Muscle layer of colon (tissue), 2 donors: ENCODE measurements around the gene ZNF791.
A peak's percentile ranks its signal among the peaks of the same experiment; 100 is the strongest.
"Not testable (repeated sequence)": the region's sequence is repeated elsewhere in the genome, so short reads cannot be mapped to it uniquely, and the experiment has no call there.

Experiments used
- H3K27ac ChIP-seq: one replicate; pipeline ENCODE4 v1.7.0; 2013; ENCODE audit warnings: low read depth, mild to moderate bottlenecking, low read length, moderate library complexity
- H3K27me3 ChIP-seq, 2 donors: one replicate each; pipeline ENCODE4 v1.7.0; 2013; ENCODE audit warnings: low read length in 2 of 2, mild to moderate bottlenecking in 2 of 2; ENCODE audit not compliant: insufficient read depth in 2 of 2, control insufficient read depth in 1 of 2
- H3K36me3 ChIP-seq: one replicate; pipeline ENCODE4 v1.7.0; 2013; ENCODE audit warnings: mild to moderate bottlenecking, low read length; ENCODE audit not compliant: insufficient read depth
- H3K4me1 ChIP-seq: one replicate; pipeline ENCODE4 v1.7.0; 2013; ENCODE audit warnings: mild to moderate bottlenecking, low read length; ENCODE audit not compliant: insufficient read depth
- H3K4me3 ChIP-seq, 2 donors: one replicate each; pipeline ENCODE4 v1.7.0; 2013; ENCODE audit warnings: low read length in 2 of 2, low read depth in 1 of 2, mild to moderate bottlenecking in 1 of 2, moderate library complexity in 1 of 2
- H3K9ac ChIP-seq: one replicate; pipeline ENCODE4 v1.7.0; 2013; ENCODE audit warnings: low read length
- H3K9me3 ChIP-seq: one replicate; pipeline ENCODE4 v1.7.0; 2013; ENCODE audit warnings: mild to moderate bottlenecking, low read length
- donor health status: abdominal sarcoma.
- donor health status: Adenocarcinoma of cecum.

Gene ZNF791

GRCh38 chr19:12610540-12611360, at the start of gene ZNF791, which contains the start of gene ZNF490:
TSS of gene ZNF791 (plus strand) at chr19:12610920. CDS start at chr19:12611080, 160 bp downstream.
TSS of gene ZNF490 (minus strand) at chr19:12610813. CDS start at chr19:12610680, 133 bp downstream.
- Histone ChIP-seq H3K4me3 (peak within 1 kb of the TSS; percentile 89 to 100), H3K4me1 (peaks cover 13% of the 10 kb centered on the region), H3K27me3 (no peaks in the 10 kb centered on the region), H3K27ac (peak within 1 kb of the TSS; percentile 94), H3K9ac (peak within 1 kb of the TSS; percentile 92), H3K36me3 (peaks cover 14% of the 10 kb centered on the region), H3K9me3 (no peaks in the 10 kb centered on the region)

- Histone ChIP-seq H3K27ac (peak overlapping the region; percentile 55), H3K9ac (no peak overlapping the region), H3K9me3 (no peaks in the 10 kb centered on the region), H3K36me3 (no peaks in the 10 kb centered on the region), H3K4me3 (no peak overlapping the region), H3K27me3 (no peaks in the 10 kb centered on the region), H3K4me1 (no peaks in the 10 kb centered on the region)
Observed at GRCh38 chr19:12564016-12564664, 46.6 kb upstream of the ZNF791 start.

- not testable (repeated sequence) for H3K27me3 ChIP-seq, H3K9ac ChIP-seq, H3K9me3 ChIP-seq, H3K4me3 ChIP-seq, H3K27ac ChIP-seq, H3K4me1 ChIP-seq, H3K36me3 ChIP-seq
Observed at GRCh38 chr19:12566380-12566779, 44.3 kb upstream of the ZNF791 start.

- H3K4me1 ChIP-seq, result no peaks in the 10 kb centered on the region
- H3K9ac ChIP-seq, result no peak overlapping the region
- no peak overlapping the region for H3K27ac ChIP-seq
- no peak overlapping the region for H3K4me3 ChIP-seq
- no peaks in the 10 kb centered on the region for H3K36me3 ChIP-seq
- H3K27me3 ChIP-seq, result no peaks in the 10 kb centered on the region
- no peaks in the 10 kb centered on the region for H3K9me3 ChIP-seq
Observed at GRCh38 chr19:12567951-12568350, 42.8 kb upstream of the ZNF791 start.

- Histone ChIP-seq H3K27ac (no peak overlapping the region), H3K4me1 (no peaks in the 10 kb centered on the region), H3K4me3 (no peak overlapping the region), H3K9me3 (no peaks in the 10 kb centered on the region), H3K36me3 (peaks cover 5% of the 10 kb centered on the region), H3K27me3 (no peaks in the 10 kb centered on the region), H3K9ac (no peak overlapping the region)
Observed at GRCh38 chr19:12574036-12574435, 36.7 kb upstream of the ZNF791 start.

- H3K9me3 ChIP-seq, result peaks cover 17% of the 10 kb centered on the region
- no peak overlapping the region for H3K9ac ChIP-seq
- H3K36me3 ChIP-seq, result peaks cover 23% of the 10 kb centered on the region
- no peaks in the 10 kb centered on the region for H3K27me3 ChIP-seq
- no peaks in the 10 kb centered on the region for H3K4me1 ChIP-seq
- H3K4me3 ChIP-seq, result no peak overlapping the region
- H3K27ac ChIP-seq, result no peak overlapping the region
Observed at GRCh38 chr19:12578641-12579040, 32.1 kb upstream of the ZNF791 start.

- no peak overlapping the region for H3K4me3 ChIP-seq
- H3K9ac ChIP-seq, result no peak overlapping the region
- H3K4me1 ChIP-seq, result no peaks in the 10 kb centered on the region
- peaks cover 17% of the 10 kb centered on the region for H3K9me3 ChIP-seq
- no peaks in the 10 kb centered on the region for H3K27me3 ChIP-seq
- H3K27ac ChIP-seq, result no peak overlapping the region
- H3K36me3 ChIP-seq, result peaks cover 23% of the 10 kb centered on the region
Observed at GRCh38 chr19:12580180-12580694, 30.5 kb upstream of the ZNF791 start.

- no peak overlapping the region for H3K9ac ChIP-seq
- H3K27me3 ChIP-seq, result no peaks in the 10 kb centered on the region
- H3K27ac ChIP-seq, result no peak overlapping the region
- no peaks in the 10 kb centered on the region for H3K4me1 ChIP-seq
- H3K4me3 ChIP-seq, result no peak overlapping the region
- H3K9me3 ChIP-seq, result peaks cover 17% of the 10 kb centered on the region
- peaks cover 23% of the 10 kb centered on the region for H3K36me3 ChIP-seq
Observed at GRCh38 chr19:12581100-12581499, 29.6 kb upstream of the ZNF791 start.

GRCh38 chr19:12596485-12596884, 14.2 kb upstream of the ZNF791 start:
- Histone ChIP-seq H3K9me3 (no peaks in the 10 kb centered on the region), H3K27ac (no peak overlapping the region), H3K9ac (no peak overlapping the region), H3K36me3 (no peaks in the 10 kb centered on the region), H3K27me3 (no peaks in the 10 kb centered on the region), H3K4me3 (no peak overlapping the region), H3K4me1 (no peaks in the 10 kb centered on the region)

- H3K36me3 ChIP-seq, result no peaks in the 10 kb centered on the region
- no peak overlapping the region for H3K9ac ChIP-seq
- H3K27me3 ChIP-seq, result no peaks in the 10 kb centered on the region
- no peak overlapping the region for H3K4me3 ChIP-seq
- H3K27ac ChIP-seq, result no peak overlapping the region
- no peaks in the 10 kb centered on the region for H3K9me3 ChIP-seq
- no peaks in the 10 kb centered on the region for H3K4me1 ChIP-seq
Observed at GRCh38 chr19:12596927-12597548, 13.7 kb upstream of the ZNF791 start.

- H3K9me3 ChIP-seq, result no peaks in the 10 kb centered on the region
- H3K36me3 ChIP-seq, result no peaks in the 10 kb centered on the region
- no peaks in the 10 kb centered on the region for H3K4me1 ChIP-seq
- no peak overlapping the region for H3K4me3 ChIP-seq
- H3K27ac ChIP-seq, result no peak overlapping the region
- H3K9ac ChIP-seq, result no peak overlapping the region
- no peaks in the 10 kb centered on the region for H3K27me3 ChIP-seq
Observed at GRCh38 chr19:12597594-12597993, 13.1 kb upstream of the ZNF791 start.
